Osteocyte (in vitro differentiated cells): ENCODE results near the gene BEAN1. TPM values are rescaled to one million over a fixed set of nuclear protein-coding genes. Genes with fewer than 3 reads are reported as not detected.
"Not testable (repeated sequence)": the region's sequence is repeated elsewhere in the genome, so short reads cannot be mapped to it uniquely, and the experiment has no call there.

ENCODE experiments used
- DNase-seq: peaks from one replicate; pipeline ENCODE4 v3.0.0; 2021; ENCODE audit warnings: mixed read lengths; ENCODE audit not compliant: unreplicated experiment; ENCODE audit errors: extremely low spot score
- H3K27ac Mint-ChIP-seq: one replicate; pipeline ENCODE4 v1.8.0; 2021; ENCODE audit warnings: mild to moderate bottlenecking, mixed read lengths; ENCODE audit not compliant: unreplicated experiment
- H3K27me3 Mint-ChIP-seq: one replicate; pipeline ENCODE4 v1.8.0; 2021; ENCODE audit warnings: mixed read lengths; ENCODE audit not compliant: unreplicated experiment
- H3K36me3 Mint-ChIP-seq: one replicate; pipeline ENCODE4 v1.8.0; 2021; ENCODE audit warnings: mixed read lengths; ENCODE audit not compliant: unreplicated experiment
- H3K4me1 Mint-ChIP-seq: one replicate; pipeline ENCODE4 v1.8.0; 2021; ENCODE audit warnings: mixed read lengths; ENCODE audit not compliant: unreplicated experiment
- H3K4me3 Mint-ChIP-seq: one replicate; pipeline ENCODE4 v1.8.0; 2021; ENCODE audit warnings: mild to moderate bottlenecking, moderate library complexity, mixed read lengths; ENCODE audit not compliant: unreplicated experiment
- H3K9me3 Mint-ChIP-seq: one replicate; pipeline ENCODE4 v1.8.0; 2021; ENCODE audit warnings: mixed read lengths; ENCODE audit not compliant: unreplicated experiment
- total RNA-seq: library from RNA; stranded (reverse); gene quantifications from 2 replicates; pipeline ENCODE4 v1.2.1, GENCODE V29; 2021
- TF ChIP-seq, protein P1 (sequence below): fragments of 200-600 bp; sonication (generic); IDR thresholded peaks from 2 replicates; pipeline ENCODE4 v1.5.0; 2021; ENCODE audit warnings: antibody characterized with exemption, mild to moderate bottlenecking, moderate library complexity

BEAN1 gene
- total RNA-seq, 1 donor from 2014 or later = 0.97 TPM

DNA sequence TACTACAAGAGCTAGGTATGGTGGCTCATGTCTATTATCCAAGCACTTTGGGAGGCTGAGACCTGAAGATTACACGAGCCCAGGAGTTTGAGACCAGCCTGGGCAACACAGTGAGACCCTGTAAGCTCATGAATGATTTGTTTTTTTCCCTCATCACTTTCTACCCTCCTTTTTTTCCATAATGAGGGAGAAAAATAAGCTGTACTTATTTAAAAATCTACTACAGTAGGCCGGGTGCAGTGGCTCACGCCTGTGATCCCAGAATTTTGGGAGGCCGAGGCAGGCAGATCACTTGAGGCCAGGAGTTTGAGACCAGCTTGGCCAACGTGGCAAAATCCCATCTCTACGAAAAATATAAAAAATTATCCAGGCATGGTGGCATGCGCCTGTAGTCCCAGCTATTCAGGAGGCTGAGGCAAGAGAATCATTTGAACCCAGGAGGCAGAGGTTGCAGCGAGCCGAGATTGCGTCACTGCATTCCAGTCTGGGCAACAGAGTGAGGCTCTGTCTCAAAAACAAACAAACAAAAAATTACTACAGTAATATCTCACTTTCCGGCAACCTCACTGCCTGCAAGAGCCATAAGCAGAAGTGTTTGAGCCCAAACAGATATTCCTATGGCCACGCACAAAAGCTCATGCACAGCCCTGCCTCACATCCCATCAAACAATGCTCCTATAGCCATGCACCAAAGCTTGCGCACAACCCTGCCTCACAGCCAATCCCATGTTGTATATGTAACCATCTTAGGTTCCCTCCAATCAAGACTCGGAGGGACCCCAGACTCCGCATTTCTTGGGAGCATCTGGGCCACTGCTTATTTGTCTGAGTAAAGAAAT lies 85.4 kb downstream of the BEAN1 start:
- Mint-ChIP-seq H3K36me3 (peaks cover 13% of the 10 kb centered on the region), H3K27ac (peak overlapping the region; percentile 92), H3K27me3 (no peaks in the 10 kb centered on the region), H3K4me1 (peaks cover 70% of the 10 kb centered on the region), H3K4me3 (no peak overlapping the region), H3K9me3 (no peaks in the 10 kb centered on the region)
- DNase-seq = no peak
- TF ChIP-seq, protein P1, sequence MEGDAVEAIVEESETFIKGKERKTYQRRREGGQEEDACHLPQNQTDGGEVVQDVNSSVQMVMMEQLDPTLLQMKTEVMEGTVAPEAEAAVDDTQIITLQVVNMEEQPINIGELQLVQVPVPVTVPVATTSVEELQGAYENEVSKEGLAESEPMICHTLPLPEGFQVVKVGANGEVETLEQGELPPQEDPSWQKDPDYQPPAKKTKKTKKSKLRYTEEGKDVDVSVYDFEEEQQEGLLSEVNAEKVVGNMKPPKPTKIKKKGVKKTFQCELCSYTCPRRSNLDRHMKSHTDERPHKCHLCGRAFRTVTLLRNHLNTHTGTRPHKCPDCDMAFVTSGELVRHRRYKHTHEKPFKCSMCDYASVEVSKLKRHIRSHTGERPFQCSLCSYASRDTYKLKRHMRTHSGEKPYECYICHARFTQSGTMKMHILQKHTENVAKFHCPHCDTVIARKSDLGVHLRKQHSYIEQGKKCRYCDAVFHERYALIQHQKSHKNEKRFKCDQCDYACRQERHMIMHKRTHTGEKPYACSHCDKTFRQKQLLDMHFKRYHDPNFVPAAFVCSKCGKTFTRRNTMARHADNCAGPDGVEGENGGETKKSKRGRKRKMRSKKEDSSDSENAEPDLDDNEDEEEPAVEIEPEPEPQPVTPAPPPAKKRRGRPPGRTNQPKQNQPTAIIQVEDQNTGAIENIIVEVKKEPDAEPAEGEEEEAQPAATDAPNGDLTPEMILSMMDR = no peak

DNA sequence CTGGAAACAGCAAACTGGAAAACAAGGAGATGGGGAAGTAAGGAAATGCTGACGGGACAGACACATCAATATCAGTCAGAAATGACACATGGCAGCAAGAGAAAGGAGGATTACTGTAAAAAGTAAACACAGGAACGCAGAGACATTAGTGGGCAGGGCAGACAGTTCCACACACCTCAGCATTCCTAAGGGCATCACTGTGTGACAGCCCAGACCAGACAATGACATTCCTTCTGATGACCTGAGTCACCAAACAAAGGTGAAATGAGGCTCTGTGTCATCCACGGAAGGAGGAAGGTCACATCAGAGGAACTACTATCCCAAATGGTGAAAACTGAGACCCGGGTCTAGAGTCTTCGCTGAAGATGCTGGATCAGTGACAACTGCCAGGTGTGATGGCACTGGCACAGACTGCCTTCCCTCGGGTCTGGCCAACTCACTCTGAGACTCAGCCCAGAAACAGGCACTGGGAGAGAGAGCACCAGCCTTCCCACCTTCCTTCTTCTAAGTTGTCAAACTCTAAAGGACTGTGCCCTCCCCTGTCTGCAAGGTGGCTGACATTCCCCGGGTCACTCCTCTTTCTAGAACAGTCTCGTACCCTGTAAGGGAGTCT lies 86.1 kb downstream of the BEAN1 start:
- H3K9me3 Mint-ChIP-seq = no peaks in the 10 kb centered on the region
- H3K36me3 Mint-ChIP-seq = peaks cover 13% of the 10 kb centered on the region
- H3K4me3 Mint-ChIP-seq = no peak overlapping the region
- H3K27me3 Mint-ChIP-seq = no peaks in the 10 kb centered on the region
- TF ChIP-seq, protein P1 = no peak
- peaks cover 68% of the 10 kb centered on the region for H3K4me1 Mint-ChIP-seq
- DNase-seq = no peak
- peak overlapping the region; percentile 92 for H3K27ac Mint-ChIP-seq

DNA sequence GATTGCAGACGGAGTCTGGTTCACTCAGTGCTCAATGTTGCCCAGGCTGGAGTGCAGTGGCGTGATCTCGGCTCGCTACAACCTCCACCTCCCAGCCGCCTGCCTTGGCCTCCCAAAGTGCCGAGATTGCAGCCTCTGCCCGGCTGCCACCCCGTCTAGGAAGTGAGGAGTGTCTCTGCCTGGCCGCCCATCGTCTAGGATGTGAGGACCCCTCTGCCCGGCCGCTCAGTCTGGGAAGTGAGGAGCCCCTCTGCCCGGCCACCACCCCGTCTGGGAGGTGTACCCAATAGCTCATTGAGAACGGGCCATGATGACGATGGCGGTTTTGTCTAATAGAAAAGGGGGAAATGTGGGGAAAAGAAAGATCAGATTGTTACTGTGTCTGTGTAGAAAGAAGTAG lies 87.3 kb downstream of the BEAN1 start:
- not testable (repeated sequence) for H3K9me3 Mint-ChIP-seq, H3K27ac Mint-ChIP-seq, H3K27me3 Mint-ChIP-seq, DNase-seq, H3K4me3 Mint-ChIP-seq
- Mint-ChIP-seq H3K36me3 (peaks cover 14% of the 10 kb centered on the region), H3K4me1 (peaks cover 66% of the 10 kb centered on the region)

DNA sequence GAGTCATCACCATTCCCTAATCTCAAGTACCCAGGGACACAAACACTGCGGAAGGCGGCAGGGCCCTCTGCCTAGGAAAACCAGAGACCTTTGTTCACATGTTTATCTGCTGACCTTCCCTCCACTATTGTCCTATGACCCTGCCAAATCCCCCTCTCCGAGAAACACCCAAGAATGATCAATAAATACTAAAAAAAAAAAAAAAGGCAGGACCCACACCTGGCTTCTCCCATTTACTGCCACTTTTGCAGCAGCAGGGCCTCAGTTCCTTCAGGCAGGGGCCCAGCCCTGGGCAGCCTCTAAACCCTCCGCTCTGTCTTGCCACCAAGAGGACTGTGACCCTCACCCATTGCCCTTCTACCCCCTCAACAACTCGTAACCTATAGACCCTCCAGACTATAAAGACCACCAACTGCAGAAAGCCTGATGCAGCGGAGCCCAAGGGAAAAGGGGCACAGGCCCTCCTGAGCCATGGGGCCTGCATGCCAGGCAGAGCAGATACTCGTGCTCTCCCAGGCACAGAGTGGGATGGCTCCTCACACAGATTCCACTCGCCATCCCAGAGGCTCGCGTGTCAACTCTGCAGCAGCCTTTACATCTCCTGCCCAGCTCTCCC lies 88.0 kb downstream of the BEAN1 start:
- Mint-ChIP-seq H3K4me1 (peaks cover 67% of the 10 kb centered on the region), H3K27ac (peak overlapping the region; percentile 29), H3K36me3 (peaks cover 12% of the 10 kb centered on the region)
- DNase-seq, H3K4me3 Mint-ChIP-seq, H3K27me3 Mint-ChIP-seq, H3K9me3 Mint-ChIP-seq: not testable (repeated sequence)

DNA sequence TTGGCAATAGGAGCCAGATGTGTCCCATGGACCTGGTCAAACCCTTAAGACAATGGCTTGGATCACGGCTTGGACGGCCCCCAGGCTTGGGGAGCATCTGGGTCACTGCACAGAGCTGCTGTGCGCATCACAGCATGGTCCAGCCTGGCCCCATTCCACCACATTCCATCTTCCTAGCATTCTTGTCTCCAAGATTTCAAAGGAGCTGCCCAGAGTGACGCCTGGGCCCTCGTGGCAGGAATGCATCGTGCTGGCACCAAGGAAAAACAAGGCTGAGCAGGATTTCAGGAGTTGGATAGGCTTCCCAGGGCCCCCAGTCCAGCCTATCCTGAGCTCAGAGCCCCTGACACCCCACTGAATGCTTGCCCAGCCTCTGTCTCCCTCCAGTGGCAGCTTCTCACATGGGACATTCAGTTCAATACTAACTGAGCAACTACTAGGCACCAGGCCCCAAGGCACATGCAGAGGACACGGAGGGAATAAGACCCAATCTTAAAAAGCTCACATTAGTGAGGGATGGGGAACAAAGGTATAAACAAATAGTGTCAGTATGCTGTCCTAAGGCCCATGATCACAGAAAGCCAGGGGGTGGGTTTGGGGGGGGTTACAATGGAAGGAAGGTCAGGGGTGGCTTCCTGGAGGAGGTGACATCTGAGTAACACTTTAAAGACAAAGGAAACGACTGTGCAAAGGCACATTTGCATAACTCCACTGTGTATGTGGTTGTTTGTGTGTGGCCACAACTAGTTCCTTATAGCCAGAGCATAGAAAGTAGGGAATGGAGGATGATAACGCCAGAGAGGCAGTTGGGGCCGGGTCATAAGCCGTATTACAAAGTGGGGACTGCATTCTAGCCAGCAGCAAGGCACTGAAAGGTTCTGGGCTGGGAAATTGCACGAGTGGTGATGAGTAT lies 88.8 kb downstream of the BEAN1 start:
- Mint-ChIP-seq H3K9me3 (no peaks in the 10 kb centered on the region), H3K4me1 (peaks cover 69% of the 10 kb centered on the region), H3K27me3 (no peaks in the 10 kb centered on the region), H3K27ac (peak overlapping the region; percentile 96), H3K36me3 (peaks cover 12% of the 10 kb centered on the region), H3K4me3 (no peak overlapping the region)
- no peak for DNase-seq
- TF ChIP-seq, protein P1 = peak; percentile 56
